ES-I3 (cell line): ENCODE results near the gene MDGA2.
"Not testable (repeated sequence)": the region's sequence is repeated elsewhere in the genome, so short reads cannot be mapped to it uniquely, and the experiment has no call there.

Experiments used
- H3K36me3 ChIP-seq: 2 replicates; pipeline ENCODE4 v1.6.1; 2013; ENCODE audit warnings: mild to moderate bottlenecking, low read length, control low read depth, moderate library complexity; ENCODE audit not compliant: insufficient read depth
- H3K4me1 ChIP-seq: 2 replicates; pipeline ENCODE4 v1.6.1; 2013; ENCODE audit warnings: mild to moderate bottlenecking, control low read depth, low read length; ENCODE audit not compliant: insufficient read depth
- H3K9ac ChIP-seq: 2 replicates; pipeline ENCODE4 v1.6.1; 2013; ENCODE audit warnings: low read depth, mild to moderate bottlenecking, low read length, moderate library complexity
- H3K9me3 ChIP-seq: 2 replicates; pipeline ENCODE4 v1.6.1; 2013; ENCODE audit warnings: mild to moderate bottlenecking, low read length, moderate library complexity; ENCODE audit not compliant: control insufficient read depth, insufficient read depth

MDGA2 gene

GRCh38 chr14:47191700-47192099, 483.7 kb downstream of the MDGA2 start:
- Histone ChIP-seq H3K9ac (no peak overlapping the region), H3K36me3 (no peaks in the 10 kb centered on the region), H3K9me3 (no peaks in the 10 kb centered on the region), H3K4me1 (peaks cover 6% of the 10 kb centered on the region; the same call in 1 of the 2 replicates)

GRCh38 chr14:47189911-47190484, 485.4 kb downstream of the MDGA2 start:
- Histone ChIP-seq H3K9ac (no peak overlapping the region), H3K4me1 (peaks cover 6% of the 10 kb centered on the region; the same call in 1 of the 2 replicates), H3K36me3 (no peaks in the 10 kb centered on the region), H3K9me3 (no peaks in the 10 kb centered on the region)

DNA sequence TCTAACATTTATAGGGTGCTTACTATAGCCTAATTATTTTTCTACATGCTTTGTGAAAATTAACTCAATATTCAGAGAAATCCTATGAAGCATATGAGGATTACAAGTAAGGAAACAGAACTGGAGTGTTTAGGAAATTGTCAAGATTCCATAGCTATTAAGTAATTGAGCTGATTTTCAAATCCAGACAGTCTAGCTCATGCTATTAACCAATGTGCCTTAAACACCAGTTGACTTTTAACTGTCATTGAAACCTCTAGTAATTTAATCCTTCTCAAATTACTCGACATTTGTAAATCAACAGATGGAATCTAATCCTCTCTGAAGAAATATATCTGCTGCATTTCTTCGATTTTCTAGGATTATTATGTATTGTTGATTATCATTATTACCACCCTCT, 488.9 kb downstream of the MDGA2 start:
- H3K9me3 ChIP-seq, result no peaks in the 10 kb centered on the region
- H3K36me3 ChIP-seq, result no peaks in the 10 kb centered on the region

GRCh38 chr14:47179906-47180305, 495.5 kb downstream of the MDGA2 start:
- Histone ChIP-seq H3K36me3 (no peaks in the 10 kb centered on the region), H3K9me3 (no peaks in the 10 kb centered on the region), H3K4me1 (no peaks in the 10 kb centered on the region), H3K9ac (no peak overlapping the region)

More for the DNA sequence above, 488.9 kb downstream of the MDGA2 start:
- Histone ChIP-seq H3K4me1 (peaks cover under 1% of the 10 kb centered on the region; the same call in 1 of the 2 replicates), H3K9ac (no peak overlapping the region)

DNA sequence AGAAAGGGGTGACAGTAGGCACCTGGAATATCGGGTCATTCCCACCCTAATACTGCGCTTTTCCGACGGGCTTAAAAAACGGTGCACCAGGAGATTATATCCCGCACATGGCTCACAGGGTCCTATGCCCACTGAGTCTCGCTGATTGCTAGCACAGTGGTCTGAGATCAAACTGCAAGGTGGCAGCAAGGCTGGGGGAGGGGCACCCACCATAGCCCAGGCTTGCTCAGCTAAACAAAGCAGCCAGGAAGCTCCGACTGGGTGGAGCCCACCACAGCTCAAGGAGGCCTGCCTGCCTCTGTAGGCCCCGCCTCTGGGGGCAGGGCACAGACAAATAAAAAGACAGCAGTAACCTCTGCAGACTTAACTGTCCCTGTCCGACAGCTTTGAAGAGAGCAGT, 503.5 kb downstream of the MDGA2 start:
- H3K4me1 ChIP-seq, H3K36me3 ChIP-seq, H3K9me3 ChIP-seq, H3K9ac ChIP-seq: not testable (repeated sequence)

DNA sequence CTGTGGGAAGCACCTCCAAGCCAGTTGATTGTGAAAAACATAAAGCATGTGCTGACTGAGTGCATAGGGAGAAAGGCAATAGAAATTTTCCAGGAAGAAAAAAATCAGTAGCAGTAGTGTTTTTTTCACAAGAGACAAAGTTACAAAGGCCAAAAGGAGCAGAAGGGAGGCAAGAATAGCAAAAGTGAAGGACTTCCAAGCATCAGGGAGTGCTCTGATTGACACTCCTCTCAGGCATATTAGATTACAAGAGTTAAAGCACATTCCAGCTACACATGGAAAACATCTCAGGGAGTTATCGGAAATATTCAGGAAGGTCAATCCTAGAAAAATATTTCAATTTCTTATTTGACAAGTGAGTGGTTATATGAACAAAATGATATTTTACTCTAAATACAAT, 508.0 kb downstream of the MDGA2 start:
- Histone ChIP-seq H3K4me1 (no peaks in the 10 kb centered on the region), H3K9me3 (no peaks in the 10 kb centered on the region), H3K9ac (no peak overlapping the region), H3K36me3 (no peaks in the 10 kb centered on the region)

GRCh38 chr14:47155395-47155794, 520.0 kb downstream of the MDGA2 start:
- no peaks in the 10 kb centered on the region for H3K9me3 ChIP-seq
- no peak overlapping the region for H3K9ac ChIP-seq
- H3K36me3 ChIP-seq, result no peaks in the 10 kb centered on the region
- H3K4me1 ChIP-seq, result no peaks in the 10 kb centered on the region

- Histone ChIP-seq H3K4me1 (no peaks in the 10 kb centered on the region), H3K9me3 (no peaks in the 10 kb centered on the region), H3K9ac (no peak overlapping the region), H3K36me3 (no peaks in the 10 kb centered on the region)
Measured at GRCh38 chr14:47154276-47154797, 521.1 kb downstream of the MDGA2 start.

GRCh38 chr14:47153746-47154145, 521.7 kb downstream of the MDGA2 start:
- Histone ChIP-seq H3K9ac (no peak overlapping the region), H3K4me1 (no peaks in the 10 kb centered on the region), H3K9me3 (no peaks in the 10 kb centered on the region), H3K36me3 (no peaks in the 10 kb centered on the region)

DNA sequence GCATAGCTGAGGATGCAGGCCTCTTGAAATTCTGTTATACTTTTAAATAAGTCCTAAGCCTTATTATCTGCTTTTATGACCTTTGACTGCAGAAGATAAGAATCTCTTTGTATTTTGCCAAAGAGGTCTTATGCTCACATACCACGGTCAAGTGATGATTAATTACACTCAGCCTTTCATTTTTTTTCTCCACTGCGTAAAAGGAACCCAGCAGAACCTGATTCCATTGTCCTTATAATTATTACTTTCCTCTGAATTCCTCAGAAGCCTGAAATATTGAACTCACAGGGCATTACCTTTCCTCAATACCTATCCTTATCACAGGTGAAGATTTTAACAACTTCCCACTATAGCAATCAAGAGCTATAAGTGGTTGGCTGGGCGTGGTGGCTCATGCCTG, 525.1 kb downstream of the MDGA2 start:
- Histone ChIP-seq H3K9ac (no peak overlapping the region), H3K4me1 (no peaks in the 10 kb centered on the region), H3K36me3 (no peaks in the 10 kb centered on the region), H3K9me3 (no peaks in the 10 kb centered on the region)

DNA sequence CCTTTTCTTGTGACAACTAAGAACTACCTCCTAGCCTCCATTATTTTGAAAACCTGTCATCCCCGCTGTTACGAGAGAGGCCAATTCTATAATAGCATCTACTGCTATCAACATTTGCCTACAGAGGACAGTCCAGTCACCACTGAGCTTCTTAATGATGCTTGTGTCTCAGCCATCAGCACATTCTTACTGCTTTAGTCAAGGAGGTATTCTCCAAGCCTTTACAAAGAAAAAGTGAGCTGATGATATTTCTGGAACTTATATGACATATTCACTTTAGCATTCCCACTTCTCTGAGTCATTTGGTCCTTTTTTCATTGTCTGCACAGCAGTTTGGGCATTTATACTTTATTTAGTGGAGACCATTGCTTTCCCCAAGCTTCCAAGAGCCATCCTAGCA, 526.1 kb downstream of the MDGA2 start:
- H3K9ac ChIP-seq, result no peak overlapping the region
- H3K9me3 ChIP-seq, result no peaks in the 10 kb centered on the region
- H3K36me3 ChIP-seq, result no peaks in the 10 kb centered on the region
- H3K4me1 ChIP-seq, result no peaks in the 10 kb centered on the region

- no peaks in the 10 kb centered on the region for H3K36me3 ChIP-seq
- no peaks in the 10 kb centered on the region for H3K9me3 ChIP-seq
- H3K4me1 ChIP-seq, result no peaks in the 10 kb centered on the region
Measured at GRCh38 chr14:47148686-47149085, 526.7 kb downstream of the MDGA2 start.

DNA sequence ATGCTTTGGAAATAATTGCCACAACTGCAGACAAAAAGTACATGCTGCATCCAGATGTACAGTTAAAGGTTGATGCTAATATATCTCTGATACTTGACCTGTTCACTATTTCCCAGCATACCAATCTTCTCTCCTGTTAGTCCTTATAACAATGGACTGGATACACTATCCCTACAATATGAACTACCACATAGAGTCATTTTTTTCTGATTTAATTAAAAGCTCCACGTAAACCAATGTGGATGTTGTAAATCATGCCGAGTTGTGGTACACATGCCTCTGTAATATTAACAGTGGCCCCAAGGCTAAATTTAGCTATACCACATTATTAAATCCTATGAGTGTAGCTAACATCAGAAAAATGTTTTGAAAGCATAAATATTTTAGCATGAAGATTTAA, 554.8 kb downstream of the MDGA2 start:
- H3K4me1 ChIP-seq, result no peaks in the 10 kb centered on the region
- no peak overlapping the region for H3K9ac ChIP-seq
- 0 out of 2 replicates have a peak, but pooled peaks cover 8% of the 10 kb centered on the region for H3K9me3 ChIP-seq
- H3K36me3 ChIP-seq, result no peaks in the 10 kb centered on the region

More at GRCh38 chr14:47148686-47149085, 526.7 kb downstream of the MDGA2 start:
- no peak overlapping the region for H3K9ac ChIP-seq

DNA sequence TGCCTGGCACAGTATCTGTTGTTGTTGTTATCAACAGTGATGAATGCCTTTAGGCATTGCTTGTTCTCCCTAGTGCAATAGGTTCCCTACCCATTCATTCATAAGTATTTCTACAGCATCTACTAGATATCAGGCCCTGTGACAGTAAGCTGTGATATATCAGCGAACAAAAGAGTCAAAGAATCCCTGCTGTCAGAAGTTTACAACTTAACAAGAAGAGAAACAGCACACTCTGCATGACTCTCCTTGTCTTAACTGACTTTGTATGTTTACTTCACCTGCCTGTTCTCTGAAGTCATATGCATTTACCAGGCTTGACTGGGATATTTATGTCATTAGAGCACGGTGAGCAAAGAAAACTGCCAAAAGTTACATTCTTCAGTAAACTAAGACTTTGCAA, 571.6 kb downstream of the MDGA2 start:
- no peaks in the 10 kb centered on the region; the same call in 1 of the 2 replicates for H3K36me3 ChIP-seq
- peaks cover 15% of the 10 kb centered on the region for H3K4me1 ChIP-seq
- no peaks in the 10 kb centered on the region for H3K9me3 ChIP-seq
- H3K9ac ChIP-seq, result 0 out of 2 replicates have a peak overlapping the region, but pooled peaks have one; percentile 11

- Histone ChIP-seq H3K36me3 (no peaks in the 10 kb centered on the region), H3K9ac (no peak overlapping the region), H3K9me3 (no peaks in the 10 kb centered on the region), H3K4me1 (peaks cover 16% of the 10 kb centered on the region)
Measured at GRCh38 chr14:47102472-47102871, 572.9 kb downstream of the MDGA2 start.
